ENCODE data around the gene CCDC154. TPM values are rescaled to one million over a fixed set of nuclear protein-coding genes. Genes with fewer than 3 reads are reported as not detected.
"Not testable (repeated sequence)": the region's sequence is repeated elsewhere in the genome, so short reads cannot be mapped to it uniquely, and the experiment has no call there.

The CCDC154 gene
- total RNA-seq, 4 donors from 2014 or later: 0.34 to 3.5 (median 0.39) TPM; not detected in 1

GRCh38 chr16:1470481-1471251 lies 26.3 kb upstream of the CCDC154 start:
- H3K27me3 ChIP-seq: no peaks in the 10 kb centered on the region
- peaks cover 40% of the 10 kb centered on the region for H3K4me1 ChIP-seq
- WGBS: 83% methylated on average over 13 of the region's 14 CpGs
- H3K27ac ChIP-seq: peak overlapping the region; percentile 21
- DNase-seq (ENCODE audit: low spot score in 2 of 2): peak in 1 of 2 donors; percentile 77
- no peaks in the 10 kb centered on the region for H3K36me3 ChIP-seq
- H3K9me3 ChIP-seq: no peaks in the 10 kb centered on the region
- no peak for TF ChIP-seq EP300 (IDR thresholded peaks at IDR 0.05)
- no peak for TF ChIP-seq POLR2A (IDR thresholded peaks at IDR 0.05)
- TF ChIP-seq CTCF (IDR thresholded peaks at IDR 0.05): no peak
- TF ChIP-seq POLR2AphosphoS5 (IDR thresholded peaks at IDR 0.05): no peak
- H3K4me3 ChIP-seq: no peak overlapping the region

GRCh38 chr16:1469693-1470201 lies 25.4 kb upstream of the CCDC154 start:
- H3K4me1 ChIP-seq: peaks cover 34% of the 10 kb centered on the region
- H3K4me3 ChIP-seq: no peak overlapping the region
- H3K27me3 ChIP-seq: no peaks in the 10 kb centered on the region
- H3K27ac ChIP-seq: peak overlapping the region; percentile 21
- WGBS: 83% methylated on average over 20 of the region's 20 CpGs
- TF ChIP-seq POLR2A (IDR thresholded peaks at IDR 0.05): no peak
- no peak for DNase-seq (ENCODE audit: low spot score in 2 of 2)
- H3K36me3 ChIP-seq: no peaks in the 10 kb centered on the region
- no peaks in the 10 kb centered on the region for H3K9me3 ChIP-seq

GRCh38 chr16:1469141-1469540 lies 24.8 kb upstream of the CCDC154 start:
- not testable (repeated sequence) for H3K36me3 ChIP-seq; H3K4me3 ChIP-seq; H3K27ac ChIP-seq; H3K27me3 ChIP-seq; H3K9me3 ChIP-seq; DNase-seq (ENCODE audit: low spot score in 2 of 2)
- WGBS: 70% methylated on average over 5 of the region's 5 CpGs
- H3K4me1 ChIP-seq: peaks cover 30% of the 10 kb centered on the region

- no peak overlapping the region for H3K27ac ChIP-seq
- no peak overlapping the region for H3K4me3 ChIP-seq
- WGBS: 80% methylated on average over 22 of the region's 22 CpGs
- H3K4me1 ChIP-seq: peaks cover 22% of the 10 kb centered on the region
- no peak for TF ChIP-seq EP300 (IDR thresholded peaks at IDR 0.05)
- TF ChIP-seq POLR2AphosphoS5 (IDR thresholded peaks at IDR 0.05): no peak
- TF ChIP-seq POLR2A (IDR thresholded peaks at IDR 0.05): no peak
- no peak for TF ChIP-seq CTCF (IDR thresholded peaks at IDR 0.05)
- H3K36me3 ChIP-seq: no peaks in the 10 kb centered on the region
- no peaks in the 10 kb centered on the region for H3K27me3 ChIP-seq
- H3K9me3 ChIP-seq: no peaks in the 10 kb centered on the region
- no peak for DNase-seq (ENCODE audit: low spot score in 2 of 2)
These were observed 24.1 kb upstream of the CCDC154 start for GRCh38 chr16:1468426-1468810.

GRCh38 chr16:1466968-1467521 lies 22.7 kb upstream of the CCDC154 start:
- TF ChIP-seq POLR2A (IDR thresholded peaks at IDR 0.05): no peak
- TF ChIP-seq CTCF (IDR thresholded peaks at IDR 0.05): no peak
- TF ChIP-seq EP300 (IDR thresholded peaks at IDR 0.05): no peak
- TF ChIP-seq POLR2AphosphoS5 (IDR thresholded peaks at IDR 0.05): no peak
- 86% methylated on average over 13 of the region's 14 CpGs for WGBS
- no peaks in the 10 kb centered on the region for H3K9me3 ChIP-seq
- peaks cover 21% of the 10 kb centered on the region for H3K4me1 ChIP-seq
- no peaks in the 10 kb centered on the region for H3K27me3 ChIP-seq
- no peaks in the 10 kb centered on the region for H3K36me3 ChIP-seq
- no peak overlapping the region for H3K4me3 ChIP-seq
- H3K27ac ChIP-seq: no peak overlapping the region
- DNase-seq (ENCODE audit: low spot score in 2 of 2): no peak

- no peak overlapping the region for H3K4me3 ChIP-seq
- no peak for DNase-seq (ENCODE audit: low spot score in 2 of 2)
- WGBS: 90% methylated on average over 22 of the region's 24 CpGs
- H3K27me3 ChIP-seq: no peaks in the 10 kb centered on the region
- H3K4me1 ChIP-seq: peaks cover 12% of the 10 kb centered on the region
- no peak overlapping the region for H3K27ac ChIP-seq
- H3K36me3 ChIP-seq: peaks cover 10% of the 10 kb centered on the region
- TF ChIP-seq POLR2AphosphoS5 (IDR thresholded peaks at IDR 0.05): no peak
- no peak for TF ChIP-seq POLR2A (IDR thresholded peaks at IDR 0.05)
- no peak for TF ChIP-seq CTCF (IDR thresholded peaks at IDR 0.05)
- TF ChIP-seq EP300 (IDR thresholded peaks at IDR 0.05): no peak
- no peaks in the 10 kb centered on the region for H3K9me3 ChIP-seq
These were observed 21.7 kb upstream of the CCDC154 start for GRCh38 chr16:1466054-1466453.

Data from suprapubic skin (tissue), 4 donors.